GM20000 (cell line): Measurements from ENCODE around the gene GALNTL6.

ENCODE experiments used
- DNase-seq: peaks from one replicate; pipeline ENCODE4 v3.0.0; 2012; ENCODE audit warnings: low spot score
- TF ChIP-seq, protein P1 (sequence below): IDR thresholded peaks from 2 replicates; pipeline ENCODE4 v1.5.1; 2012; ENCODE audit warnings: mild to moderate bottlenecking, control low read depth; ENCODE audit errors: extremely low read depth, missing control alignments

The GALNTL6 gene

GRCh38 chr4:172495769-172496168, 682.6 kb downstream of the GALNTL6 start:
- no peak for DNase-seq
- TF ChIP-seq, protein P1, sequence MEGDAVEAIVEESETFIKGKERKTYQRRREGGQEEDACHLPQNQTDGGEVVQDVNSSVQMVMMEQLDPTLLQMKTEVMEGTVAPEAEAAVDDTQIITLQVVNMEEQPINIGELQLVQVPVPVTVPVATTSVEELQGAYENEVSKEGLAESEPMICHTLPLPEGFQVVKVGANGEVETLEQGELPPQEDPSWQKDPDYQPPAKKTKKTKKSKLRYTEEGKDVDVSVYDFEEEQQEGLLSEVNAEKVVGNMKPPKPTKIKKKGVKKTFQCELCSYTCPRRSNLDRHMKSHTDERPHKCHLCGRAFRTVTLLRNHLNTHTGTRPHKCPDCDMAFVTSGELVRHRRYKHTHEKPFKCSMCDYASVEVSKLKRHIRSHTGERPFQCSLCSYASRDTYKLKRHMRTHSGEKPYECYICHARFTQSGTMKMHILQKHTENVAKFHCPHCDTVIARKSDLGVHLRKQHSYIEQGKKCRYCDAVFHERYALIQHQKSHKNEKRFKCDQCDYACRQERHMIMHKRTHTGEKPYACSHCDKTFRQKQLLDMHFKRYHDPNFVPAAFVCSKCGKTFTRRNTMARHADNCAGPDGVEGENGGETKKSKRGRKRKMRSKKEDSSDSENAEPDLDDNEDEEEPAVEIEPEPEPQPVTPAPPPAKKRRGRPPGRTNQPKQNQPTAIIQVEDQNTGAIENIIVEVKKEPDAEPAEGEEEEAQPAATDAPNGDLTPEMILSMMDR: no peak

DNA sequence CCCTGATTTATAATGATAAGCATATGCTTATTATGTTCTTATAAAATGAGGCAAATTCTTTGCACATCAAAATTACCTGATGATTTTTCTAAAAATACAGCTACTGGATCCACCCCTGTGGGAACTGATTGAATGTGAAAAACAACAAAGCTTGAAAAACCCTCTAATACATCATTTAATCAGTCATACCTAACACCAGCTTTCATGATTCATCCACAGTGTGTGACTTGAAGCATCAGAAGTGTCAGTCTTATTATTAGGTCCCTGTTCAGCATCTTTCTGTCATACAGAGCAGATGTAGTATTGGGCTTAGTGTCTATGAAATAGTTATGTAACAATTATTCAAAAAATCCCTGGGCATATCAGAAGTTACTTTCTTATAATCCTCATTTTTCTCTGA, 684.1 kb downstream of the GALNTL6 start:
- no peak for DNase-seq
- TF ChIP-seq, protein P1: no peak

- TF ChIP-seq, protein P1: no peak
- DNase-seq: no peak
Measured at GRCh38 chr4:172514011-172514410, 700.8 kb downstream of the GALNTL6 start.

- TF ChIP-seq, protein P1: no peak
- DNase-seq: no peak
Measured at GRCh38 chr4:172514801-172515200, 701.6 kb downstream of the GALNTL6 start.

DNA sequence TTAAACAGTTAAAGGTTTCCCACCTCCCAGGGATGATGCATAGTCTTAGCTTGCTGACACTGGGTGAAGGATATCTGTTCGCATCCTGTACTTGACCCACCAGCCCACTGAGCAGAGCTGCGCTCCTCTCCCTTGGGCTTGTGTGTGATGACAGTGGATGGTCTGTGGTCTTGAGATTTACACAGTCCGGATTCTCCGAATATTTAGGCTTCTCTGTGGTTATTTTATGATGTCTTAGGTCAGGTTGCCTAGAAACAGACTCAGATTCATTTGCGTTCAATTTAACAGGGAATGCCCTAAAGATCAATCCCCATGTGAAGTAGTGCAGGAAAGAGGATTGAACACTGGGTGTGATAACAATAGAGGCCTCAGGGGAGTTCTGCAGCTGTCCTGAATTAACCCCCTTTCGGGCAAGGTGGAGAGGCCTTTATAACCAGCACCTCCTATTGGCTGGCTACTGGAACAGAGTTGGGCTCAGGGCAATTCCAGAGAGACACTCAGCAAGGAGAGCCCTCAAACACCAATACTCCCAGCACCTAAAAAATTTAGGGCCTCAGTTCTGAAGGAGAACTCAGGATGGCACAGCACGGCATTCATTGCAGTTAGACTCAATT, 702.2 kb downstream of the GALNTL6 start:
- no peak for DNase-seq
- TF ChIP-seq, protein P1: no peak

- DNase-seq: no peak
- TF ChIP-seq, protein P1: no peak
Measured at GRCh38 chr4:172517391-172517790, 704.2 kb downstream of the GALNTL6 start.

DNA sequence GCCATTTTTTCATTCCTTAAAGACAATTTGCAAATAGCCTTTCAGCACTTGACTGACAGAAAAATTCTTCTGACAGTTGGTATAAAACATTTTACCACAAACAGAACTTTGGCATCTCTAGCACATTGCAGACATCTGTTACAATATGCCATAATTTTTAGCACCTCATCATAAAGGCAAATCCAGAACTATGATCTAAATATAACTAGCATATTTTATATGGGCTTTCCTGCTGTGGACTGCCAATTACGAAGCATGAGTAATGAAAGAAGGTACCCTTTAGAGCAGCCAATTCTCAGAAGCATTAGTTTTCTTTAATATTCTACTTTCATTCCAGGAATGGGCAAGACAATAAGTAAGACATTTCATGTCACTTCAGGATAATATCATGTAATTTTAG, 708.0 kb downstream of the GALNTL6 start:
- no peak for DNase-seq
- TF ChIP-seq, protein P1: no peak
